ENCODE results near the gene TSR1. TPM values are rescaled to one million over a fixed set of nuclear protein-coding genes. Genes with fewer than 3 reads are reported as not detected.

Gene TSR1
- total RNA-seq, 1 donor from 2014 or later: 40.6 TPM

- no peak for DNase-seq (ENCODE audit: low spot score in 2 of 2, unreplicated experiment in 2 of 2)
- H3K4me3 Mint-ChIP-seq: peak overlapping the region; percentile 100
- peaks cover 25% of the 10 kb centered on the region for H3K4me1 Mint-ChIP-seq
- no peaks in the 10 kb centered on the region for H3K27me3 Mint-ChIP-seq (ENCODE audit: low read depth)
- H3K27ac Mint-ChIP-seq: peak overlapping the region; percentile 99
- peaks cover 7% of the 10 kb centered on the region for H3K36me3 Mint-ChIP-seq
- TF ChIP-seq, protein P1, sequence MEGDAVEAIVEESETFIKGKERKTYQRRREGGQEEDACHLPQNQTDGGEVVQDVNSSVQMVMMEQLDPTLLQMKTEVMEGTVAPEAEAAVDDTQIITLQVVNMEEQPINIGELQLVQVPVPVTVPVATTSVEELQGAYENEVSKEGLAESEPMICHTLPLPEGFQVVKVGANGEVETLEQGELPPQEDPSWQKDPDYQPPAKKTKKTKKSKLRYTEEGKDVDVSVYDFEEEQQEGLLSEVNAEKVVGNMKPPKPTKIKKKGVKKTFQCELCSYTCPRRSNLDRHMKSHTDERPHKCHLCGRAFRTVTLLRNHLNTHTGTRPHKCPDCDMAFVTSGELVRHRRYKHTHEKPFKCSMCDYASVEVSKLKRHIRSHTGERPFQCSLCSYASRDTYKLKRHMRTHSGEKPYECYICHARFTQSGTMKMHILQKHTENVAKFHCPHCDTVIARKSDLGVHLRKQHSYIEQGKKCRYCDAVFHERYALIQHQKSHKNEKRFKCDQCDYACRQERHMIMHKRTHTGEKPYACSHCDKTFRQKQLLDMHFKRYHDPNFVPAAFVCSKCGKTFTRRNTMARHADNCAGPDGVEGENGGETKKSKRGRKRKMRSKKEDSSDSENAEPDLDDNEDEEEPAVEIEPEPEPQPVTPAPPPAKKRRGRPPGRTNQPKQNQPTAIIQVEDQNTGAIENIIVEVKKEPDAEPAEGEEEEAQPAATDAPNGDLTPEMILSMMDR (IDR thresholded peaks at IDR 0.05; ENCODE audit: unreplicated experiment): no peak
- no peaks in the 10 kb centered on the region for H3K9me3 Mint-ChIP-seq
Measured at GRCh38 chr17:2335726-2336214, 487 bp downstream of the TSR1 start.

GRCh38 chr17:2331303-2331702 lies 5.0 kb downstream of the TSR1 start:
- Mint-ChIP-seq H3K4me3 (no peak overlapping the region), H3K36me3 (peaks cover 24% of the 10 kb centered on the region), H3K9me3 (no peaks in the 10 kb centered on the region), H3K4me1 (peaks cover 16% of the 10 kb centered on the region), H3K27me3 (ENCODE audit: low read depth) (no peaks in the 10 kb centered on the region), H3K27ac (no peak overlapping the region)
- TF ChIP-seq, protein P1 (IDR thresholded peaks at IDR 0.05; ENCODE audit: unreplicated experiment): no peak
- no peak for DNase-seq (ENCODE audit: low spot score in 2 of 2, unreplicated experiment in 2 of 2)

DNA sequence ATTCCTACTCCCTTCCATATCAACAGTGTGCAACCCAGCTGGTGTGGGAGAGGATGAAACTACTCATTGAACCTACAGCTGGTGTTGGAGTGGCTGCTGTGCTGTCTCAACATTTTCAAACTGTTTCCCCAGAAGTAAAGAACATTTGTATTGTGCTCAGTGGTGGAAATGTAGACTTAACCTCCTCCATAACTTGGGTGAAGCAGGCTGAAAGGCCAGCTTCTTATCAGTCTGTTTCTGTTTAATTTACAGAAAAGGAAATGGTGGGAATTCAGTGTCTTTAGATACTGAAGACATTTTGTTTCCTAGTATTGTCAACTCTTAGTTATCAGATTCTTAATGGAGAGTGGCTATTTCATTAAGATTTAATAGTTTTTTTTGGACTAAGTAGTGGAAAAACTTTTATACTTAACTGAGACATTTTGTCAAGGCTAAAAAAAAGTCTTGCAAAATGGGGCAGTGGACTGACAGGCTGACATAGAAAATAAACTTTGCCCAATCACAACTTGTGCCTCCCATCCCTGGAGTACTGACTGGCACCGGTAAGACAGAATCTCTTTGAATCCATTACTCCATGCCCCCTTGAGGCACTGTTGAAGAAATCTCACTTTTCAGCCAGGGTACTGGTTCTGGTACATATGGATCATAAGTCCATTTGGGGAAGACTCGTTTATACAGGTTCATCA lies 12.5 kb downstream of the TSR1 start:
- Mint-ChIP-seq H3K27me3 (ENCODE audit: low read depth) (no peaks in the 10 kb centered on the region), H3K4me3 (no peak overlapping the region), H3K4me1 (no peaks in the 10 kb centered on the region), H3K36me3 (peaks cover 40% of the 10 kb centered on the region), H3K9me3 (no peaks in the 10 kb centered on the region), H3K27ac (no peak overlapping the region)
- TF ChIP-seq, protein P1 (IDR thresholded peaks at IDR 0.05; ENCODE audit: unreplicated experiment): no peak
- no peak for DNase-seq (ENCODE audit: low spot score in 2 of 2, unreplicated experiment in 2 of 2)

DNA sequence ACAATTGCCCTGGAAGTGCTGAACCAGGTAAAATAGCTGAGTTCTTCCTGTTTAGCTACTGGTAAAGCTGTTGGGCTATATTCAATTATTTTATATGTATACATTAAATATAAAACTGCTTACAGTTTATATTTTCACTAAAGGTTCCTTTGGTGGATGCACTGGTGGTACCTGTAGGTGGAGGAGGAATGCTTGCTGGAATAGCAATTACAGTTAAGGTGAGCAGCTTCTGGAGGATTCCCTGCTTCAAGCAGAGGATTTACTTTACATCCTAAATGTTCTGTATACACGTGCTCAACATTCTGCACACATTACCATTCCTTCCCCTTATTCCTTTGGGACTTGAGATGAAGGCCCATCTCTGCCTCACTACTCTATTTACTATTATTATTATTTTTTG lies 14.9 kb downstream of the TSR1 start:
- DNase-seq (ENCODE audit: low spot score in 2 of 2, unreplicated experiment in 2 of 2): no peak
- Mint-ChIP-seq H3K9me3 (no peaks in the 10 kb centered on the region), H3K4me1 (no peaks in the 10 kb centered on the region), H3K4me3 (no peak overlapping the region), H3K36me3 (peaks cover 41% of the 10 kb centered on the region), H3K27me3 (ENCODE audit: low read depth) (no peaks in the 10 kb centered on the region), H3K27ac (no peak overlapping the region)
- TF ChIP-seq, protein P1 (IDR thresholded peaks at IDR 0.05; ENCODE audit: unreplicated experiment): no peak

DNA sequence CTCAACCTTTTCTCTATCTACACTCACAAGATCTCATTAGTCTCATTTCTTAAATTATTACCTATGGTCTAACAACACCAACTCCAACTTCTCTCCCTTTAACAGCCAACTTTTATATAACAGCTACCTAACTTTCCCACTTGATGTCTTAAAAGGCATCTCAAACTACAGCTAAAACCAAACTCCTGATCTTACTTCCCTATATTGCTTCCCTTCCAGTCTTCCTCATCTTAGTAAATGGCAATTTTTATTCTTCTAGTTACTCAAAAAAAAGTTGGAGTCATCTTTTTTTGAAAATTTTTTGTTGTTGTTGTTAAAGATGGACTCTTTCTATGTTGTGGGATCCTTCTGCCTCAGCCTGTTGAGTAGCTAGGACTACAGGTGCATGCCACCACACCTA lies 17.2 kb downstream of the TSR1 start:
- no peaks in the 10 kb centered on the region for H3K4me1 Mint-ChIP-seq
- H3K36me3 Mint-ChIP-seq: peaks cover 32% of the 10 kb centered on the region
- no peak overlapping the region for H3K4me3 Mint-ChIP-seq
- no peaks in the 10 kb centered on the region for H3K9me3 Mint-ChIP-seq
- no peaks in the 10 kb centered on the region for H3K27me3 Mint-ChIP-seq (ENCODE audit: low read depth)
- no peak overlapping the region for H3K27ac Mint-ChIP-seq
- DNase-seq (ENCODE audit: low spot score in 2 of 2, unreplicated experiment in 2 of 2): no peak
- TF ChIP-seq, protein P1 (IDR thresholded peaks at IDR 0.05; ENCODE audit: unreplicated experiment): no peak
